HG02759 (cell line): ENCODE data around the gene P2RY2.
"Not testable (repeated sequence)": the region's sequence is repeated elsewhere in the genome, so short reads cannot be mapped to it uniquely, and the experiment has no call there.

ENCODE experiments used
- ATAC-seq: cut with Tn5 transposase; IDR thresholded peaks from one replicate; pipeline ENCODE4 v1.9.1; 2021; ENCODE audit warnings: mild to moderate bottlenecking, moderate library complexity; ENCODE audit not compliant: unreplicated experiment

P2RY2 gene

GRCh38 chr11:73265278-73265810 lies 47.3 kb downstream of the P2RY2 start:
- no peak for ATAC-seq

- ATAC-seq = no peak
These were observed 48.0 kb downstream of the P2RY2 start for GRCh38 chr11:73265853-73266645.

- no peak for ATAC-seq
These were observed 48.6 kb downstream of the P2RY2 start for GRCh38 chr11:73266646-73267020.

- no peak for ATAC-seq
These were observed 49.2 kb downstream of the P2RY2 start for GRCh38 chr11:73267122-73267846.

GRCh38 chr11:73267906-73268540 lies 49.9 kb downstream of the P2RY2 start:
- no peak for ATAC-seq

- no peak for ATAC-seq
These were observed 50.7 kb downstream of the P2RY2 start for GRCh38 chr11:73268671-73269271.

GRCh38 chr11:73269459-73270015 lies 51.5 kb downstream of the P2RY2 start:
- no peak for ATAC-seq

- ATAC-seq = no peak
These were observed 52.2 kb downstream of the P2RY2 start for GRCh38 chr11:73270016-73270854.

GRCh38 chr11:73270855-73271477 lies 52.9 kb downstream of the P2RY2 start:
- ATAC-seq = no peak

GRCh38 chr11:73271478-73271865 lies 53.4 kb downstream of the P2RY2 start:
- not testable (repeated sequence) for ATAC-seq

GRCh38 chr11:73271936-73272679 lies 54.0 kb downstream of the P2RY2 start, which contains the start of gene P2RY6:
P2RY6 (plus strand) TSS chr11:73272338; CDS start chr11:73296519, 24,181 bp downstream.
- no peak for ATAC-seq

GRCh38 chr11:73272680-73273038 lies 54.6 kb downstream of the P2RY2 start:
- no peak for ATAC-seq

GRCh38 chr11:73273222-73273895 lies 55.3 kb downstream of the P2RY2 start:
- no peak for ATAC-seq

GRCh38 chr11:73274191-73274590 lies 56.1 kb downstream of the P2RY2 start:
- ATAC-seq = not testable (repeated sequence)

- ATAC-seq = no peak
These were observed 56.8 kb downstream of the P2RY2 start for GRCh38 chr11:73274722-73275380.

GRCh38 chr11:73275381-73275750 lies 57.3 kb downstream of the P2RY2 start:
- ATAC-seq = no peak

GRCh38 chr11:73277467-73277866 lies 59.4 kb downstream of the P2RY2 start:
- ATAC-seq = no peak

GRCh38 chr11:73280626-73281025 lies 62.5 kb downstream of the P2RY2 start:
- no peak for ATAC-seq
